ENCODE measurements around the gene SOS2. TPM values are rescaled to one million over a fixed set of nuclear protein-coding genes. Genes with fewer than 3 reads are reported as not detected.

Gene SOS2
- total and polyA plus RNA-seq, 11 donors = 8.8 to 47.3 (median 31.3) TPM

DNA sequence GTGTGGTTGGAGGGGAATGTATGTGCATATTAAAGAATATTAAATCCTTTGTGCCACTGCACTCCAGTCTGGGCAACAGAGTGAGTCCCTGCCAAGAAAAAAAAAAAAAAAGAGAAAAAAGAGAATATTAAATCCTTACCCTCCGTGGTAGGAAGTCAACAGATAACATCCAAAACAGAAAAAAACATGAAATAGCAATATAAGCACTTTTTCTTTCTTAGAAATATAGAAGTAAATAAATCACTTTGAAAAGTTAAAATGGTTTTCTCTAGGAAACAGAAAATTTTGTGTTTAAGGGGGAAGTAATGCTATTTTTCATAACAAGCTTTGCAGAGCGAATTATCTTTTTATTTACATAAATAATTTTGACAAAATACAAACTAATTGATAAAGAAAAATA lies 17.6 kb downstream of the SOS2 start:
- no peaks in the 10 kb centered on the region for H3K36me3 ChIP-seq
- TF ChIP-seq, protein P1, sequence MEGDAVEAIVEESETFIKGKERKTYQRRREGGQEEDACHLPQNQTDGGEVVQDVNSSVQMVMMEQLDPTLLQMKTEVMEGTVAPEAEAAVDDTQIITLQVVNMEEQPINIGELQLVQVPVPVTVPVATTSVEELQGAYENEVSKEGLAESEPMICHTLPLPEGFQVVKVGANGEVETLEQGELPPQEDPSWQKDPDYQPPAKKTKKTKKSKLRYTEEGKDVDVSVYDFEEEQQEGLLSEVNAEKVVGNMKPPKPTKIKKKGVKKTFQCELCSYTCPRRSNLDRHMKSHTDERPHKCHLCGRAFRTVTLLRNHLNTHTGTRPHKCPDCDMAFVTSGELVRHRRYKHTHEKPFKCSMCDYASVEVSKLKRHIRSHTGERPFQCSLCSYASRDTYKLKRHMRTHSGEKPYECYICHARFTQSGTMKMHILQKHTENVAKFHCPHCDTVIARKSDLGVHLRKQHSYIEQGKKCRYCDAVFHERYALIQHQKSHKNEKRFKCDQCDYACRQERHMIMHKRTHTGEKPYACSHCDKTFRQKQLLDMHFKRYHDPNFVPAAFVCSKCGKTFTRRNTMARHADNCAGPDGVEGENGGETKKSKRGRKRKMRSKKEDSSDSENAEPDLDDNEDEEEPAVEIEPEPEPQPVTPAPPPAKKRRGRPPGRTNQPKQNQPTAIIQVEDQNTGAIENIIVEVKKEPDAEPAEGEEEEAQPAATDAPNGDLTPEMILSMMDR (IDR thresholded peaks at IDR 0.05) = no peak
- TF ChIP-seq POLR2A (IDR thresholded peaks at IDR 0.05) = no peak
- H3K9me3 ChIP-seq = no peaks in the 10 kb centered on the region
- H3K4me1 ChIP-seq = peaks cover 0 to 47% (median 18%) of the 10 kb centered on the region in 12 donors
- DNase-seq (no peak), ATAC-seq (no peak)
- intact Hi-C loops (cut with DNase I) = no loop called here
- H3K27ac ChIP-seq = peak overlapping the region in 1 of 12 donors; percentile 9
- H3K4me3 ChIP-seq = no peak overlapping the region
- WGBS, 4 donors = 55 to 59% (median 56%) methylated on average over 2 of the region's 2 CpGs
- no peaks in the 10 kb centered on the region for H3K27me3 ChIP-seq

DNA sequence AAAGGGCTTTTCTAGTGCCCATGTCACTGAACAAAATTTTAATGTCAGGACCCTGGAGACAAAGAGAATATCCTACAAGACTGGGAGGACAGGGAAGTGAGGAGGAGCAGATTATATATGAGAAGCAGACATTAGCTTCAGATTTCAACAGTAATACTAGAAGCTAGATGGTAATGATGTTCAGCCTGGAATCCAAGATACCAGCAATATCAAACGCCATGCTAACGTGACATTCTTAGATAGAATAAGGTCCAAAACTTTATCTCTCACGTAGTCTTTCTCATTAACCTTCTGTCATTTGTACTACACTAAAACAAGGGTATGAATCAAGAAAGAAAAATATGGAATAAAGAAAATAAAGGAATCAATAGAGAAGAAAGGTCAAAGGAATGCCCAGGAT lies 18.7 kb downstream of the SOS2 start:
- ATAC-seq (no peak), DNase-seq (no peak)
- Histone ChIP-seq H3K4me3 (no peak overlapping the region), H3K9me3 (no peaks in the 10 kb centered on the region), H3K4me1 (peaks cover 0 to 45% (median 18%) of the 10 kb centered on the region in 12 donors), H3K36me3 (no peaks in the 10 kb centered on the region), H3K27ac (peak overlapping the region in 1 of 12 donors; percentile 9), H3K27me3 (no peaks in the 10 kb centered on the region)
- 20 to 37% (median 28%) methylated on average over 3 of the region's 3 CpGs for WGBS, 4 donors
- TF ChIP-seq POLR2A (IDR thresholded peaks at IDR 0.05) = no peak
- TF ChIP-seq, protein P1 (IDR thresholded peaks at IDR 0.05) = no peak
- intact Hi-C loops (cut with DNase I) = no loop called here

DNA sequence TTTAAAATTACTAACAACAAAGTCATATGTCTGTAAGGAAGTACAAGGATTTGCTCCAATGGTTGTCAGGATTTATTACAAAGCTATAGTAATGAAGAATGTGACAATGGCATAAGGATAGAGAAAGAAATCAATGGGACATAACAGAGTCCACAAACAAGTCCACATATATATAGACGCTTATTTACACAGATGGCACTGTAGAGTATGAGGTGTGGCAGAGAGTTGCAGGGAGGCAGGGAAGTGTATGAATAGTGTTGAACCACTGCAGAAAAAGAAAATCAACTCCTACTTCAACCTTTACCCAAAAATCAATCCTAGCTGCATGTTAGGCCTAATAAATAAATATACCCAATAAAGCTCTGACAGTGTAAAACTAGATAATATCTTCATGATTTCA lies 21.3 kb downstream of the SOS2 start:
- Histone ChIP-seq H3K27me3 (no peaks in the 10 kb centered on the region), H3K27ac (no peak overlapping the region), H3K4me1 (peaks cover 0 to 30% (median 9%) of the 10 kb centered on the region in 12 donors), H3K36me3 (no peaks in the 10 kb centered on the region), H3K4me3 (no peak overlapping the region), H3K9me3 (no peaks in the 10 kb centered on the region)
- intact Hi-C loops (cut with DNase I) = no loop called here
- TF ChIP-seq POLR2A (IDR thresholded peaks at IDR 0.05) = no peak
- TF ChIP-seq, protein P1 (IDR thresholded peaks at IDR 0.05) = no peak
- DNase-seq (no peak), ATAC-seq (peak in 1 of 4 donors; percentile 42)
- 41 to 61% (median 56%) methylated on average over 1 of the region's 1 CpG for WGBS, 4 donors

DNA sequence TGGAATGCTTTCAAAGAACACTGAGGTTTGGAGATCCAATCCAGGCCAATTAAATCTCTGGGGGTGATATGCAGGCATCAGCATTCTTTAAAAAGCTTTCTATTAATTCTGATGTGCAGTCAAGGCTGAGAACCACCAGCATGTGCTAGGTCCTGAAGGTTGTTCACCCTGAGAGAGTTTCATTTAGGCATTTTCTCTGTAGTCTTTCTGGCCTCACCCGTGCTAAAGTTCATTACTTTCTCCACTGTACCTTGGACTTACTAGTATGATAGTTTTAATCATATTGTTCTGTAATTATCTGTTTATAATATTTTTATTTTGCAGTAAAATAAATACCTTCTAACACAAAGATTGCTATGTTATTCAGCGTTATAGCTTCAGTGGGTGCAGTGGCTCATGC lies 32.9 kb downstream of the SOS2 start:
- Histone ChIP-seq H3K9me3 (no peaks in the 10 kb centered on the region), H3K27me3 (no peaks in the 10 kb centered on the region), H3K27ac (no peak overlapping the region), H3K36me3 (peaks cover 0 to 91% (median 64%) of the 10 kb centered on the region in 9 donors), H3K4me3 (no peak overlapping the region), H3K4me1 (no peaks in the 10 kb centered on the region)
- 95 to 97% (median 96%) methylated on average over 2 of the region's 2 CpGs for WGBS, 4 donors
- intact Hi-C loops (cut with DNase I) = no loop called here
- ATAC-seq (no peak), DNase-seq (no peak)
- no peak for TF ChIP-seq POLR2A (IDR thresholded peaks at IDR 0.05)

DNA sequence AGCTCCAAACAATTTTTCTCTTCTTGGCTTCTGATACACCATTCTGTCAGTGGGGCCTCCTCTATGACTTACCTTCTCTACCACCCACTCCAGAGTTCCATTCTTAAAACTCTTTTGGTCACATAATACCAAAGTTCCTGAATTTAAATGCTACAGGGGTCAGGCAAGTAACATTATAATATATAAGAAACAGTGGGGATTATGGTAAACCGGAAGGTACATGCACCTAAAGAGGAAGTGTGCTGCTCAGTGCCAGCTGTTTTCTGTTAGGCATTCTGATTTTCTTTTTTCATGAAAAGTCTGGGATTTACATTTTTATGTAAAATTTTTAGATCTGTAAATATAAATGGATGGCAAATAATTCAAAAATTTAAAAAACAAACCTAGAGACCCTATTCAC lies 39.9 kb downstream of the SOS2 start:
- 82 to 94% (median 93%) methylated on average over 1 of the region's 1 CpG for WGBS, 4 donors
- peaks cover 0 to 79% (median 42%) of the 10 kb centered on the region in 9 donors for H3K36me3 ChIP-seq
- TF ChIP-seq, protein P1 (IDR thresholded peaks at IDR 0.05) = no peak
- no peak for TF ChIP-seq POLR2A (IDR thresholded peaks at IDR 0.05)
- no peak overlapping the region for H3K27ac ChIP-seq
- no peak for DNase-seq
- no peaks in the 10 kb centered on the region for H3K27me3 ChIP-seq
- no peak overlapping the region for H3K4me3 ChIP-seq
- intact Hi-C loops (cut with DNase I) = no loop called here
- no peaks in the 10 kb centered on the region for H3K9me3 ChIP-seq
- peaks cover 0 to 3% (median 0%) of the 10 kb centered on the region in 12 donors for H3K4me1 ChIP-seq
- ATAC-seq = no peak

Data from heart left ventricle (tissue), 16 donors.